Small intestine (tissue), 7 donors: ENCODE data around the gene NLRX1. TPM values are rescaled to one million over a fixed set of nuclear protein-coding genes. Genes with fewer than 3 reads are reported as not detected.

Experiments used
- DNase-seq, 2 donors: peaks; one replicate each; pipeline versions ENCODE4 v3.0.0 to v3.0.0-alpha.2; 2013
- FAIRE-seq: peaks from 2 replicates; lab custom pipeline; 2012; peaks lifted over from hg19 to GRCh38; lab: Jason Lieb, UNC
- H3K27ac ChIP-seq, 3 donors: one replicate each; pipeline ENCODE4 v1.5.1; 2013; ENCODE audit warnings: low read length in 2 of 3, mild to moderate bottlenecking in 2 of 3, control low read depth in 1 of 3, inconsistent platforms in 1 of 3, low read depth in 1 of 3, moderate library complexity in 1 of 3
- H3K27me3 ChIP-seq, 3 donors: one replicate each; pipeline ENCODE4 v1.6.1; 2013; ENCODE audit warnings: low read length in 3 of 3, inconsistent platforms in 1 of 3; ENCODE audit not compliant: control insufficient read depth in 3 of 3, insufficient read depth in 3 of 3
- H3K36me3 ChIP-seq, 3 donors: one replicate each; pipeline ENCODE4 v1.6.1; 2013; ENCODE audit warnings: low read length in 3 of 3, inconsistent platforms in 1 of 3, low read depth in 1 of 3, mild to moderate bottlenecking in 1 of 3, moderate library complexity in 1 of 3; ENCODE audit not compliant: control insufficient read depth in 3 of 3, insufficient read depth in 2 of 3
- H3K4me1 ChIP-seq, 3 donors: one replicate each; pipeline ENCODE4 v1.6.1; 2013; ENCODE audit warnings: low read length in 2 of 3, inconsistent platforms in 1 of 3, low read depth in 1 of 3, mild to moderate bottlenecking in 1 of 3, moderate library complexity in 1 of 3; ENCODE audit not compliant: control insufficient read depth in 3 of 3, insufficient read depth in 2 of 3
- H3K4me3 ChIP-seq, 3 donors: one replicate each; pipeline ENCODE4 v1.5.1; 2013; ENCODE audit warnings: low read length in 3 of 3, control low read depth in 1 of 3, inconsistent platforms in 1 of 3, low read depth in 1 of 3, mild to moderate bottlenecking in 1 of 3, moderate library complexity in 1 of 3
- H3K9me3 ChIP-seq, 2 donors: one replicate each; pipeline ENCODE4 v1.6.1; 2013; ENCODE audit warnings: low read depth in 1 of 2, low read length in 1 of 2; ENCODE audit not compliant: control insufficient read depth in 2 of 2, insufficient read depth in 1 of 2
- WGBS, 3 donors: extraction: QIAGEN DNeasy Blood & Tissue Kit; methylation state at CpG; one replicate each; pipeline ENCODE4 v1.1.7; 2013; 5-methylcytosine and 5-hydroxymethylcytosine counted together
- polyA plus RNA-seq, 4 donors: library from polyadenylated mRNA; stranded (reverse) in 3 of 4; unstranded in 1 of 4; fragments of 200-250 nt in 3 of 4; fragments of 120-200 nt in 1 of 4; gene quantifications; one replicate each; pipeline versions ENCODE4 v1.2.1 to v1.2.3, GENCODE V29; 2013
- donor health status: healthy with polysubstance abuse.
- donor health status: control.
- donor health status: control.
- donor health status: Bipolar disorder and iron deficiency.
- donor health status: healthy.

The NLRX1 gene
- polyA plus RNA-seq, 4 donors: 3.5 to 13.0 (median 6.6) TPM

DNA sequence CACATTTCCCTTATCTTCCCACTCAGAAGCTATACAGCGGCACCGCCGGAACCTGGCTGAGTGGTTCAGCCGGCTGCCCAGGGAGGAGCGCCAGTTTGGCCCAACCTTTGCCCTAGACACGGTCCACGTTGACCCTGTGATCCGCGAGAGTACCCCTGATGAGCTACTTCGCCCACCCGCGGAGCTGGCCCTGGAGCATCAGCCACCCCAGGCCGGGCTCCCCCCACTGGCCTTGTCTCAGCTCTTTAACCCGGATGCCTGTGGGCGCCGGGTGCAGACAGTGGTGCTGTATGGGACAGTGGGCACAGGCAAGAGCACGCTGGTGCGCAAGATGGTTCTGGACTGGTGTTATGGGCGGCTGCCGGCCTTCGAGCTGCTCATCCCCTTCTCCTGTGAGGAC lies 4.9 kb downstream of the NLRX1 start:
- FAIRE-seq (no peak), DNase-seq (no peak)
- H3K4me3 ChIP-seq: no peak overlapping the region
- peaks cover 2 to 43% (median 6%) of the 10 kb centered on the region in 3 donors for H3K36me3 ChIP-seq
- WGBS, 3 donors: 91 to 93% (median 93%) methylated on average over 21 of the region's 21 CpGs
- no peak overlapping the region for H3K27ac ChIP-seq
- H3K27me3 ChIP-seq: no peaks in the 10 kb centered on the region
- H3K9me3 ChIP-seq: no peaks in the 10 kb centered on the region
- H3K4me1 ChIP-seq: peaks cover 0 to 6% (median 2%) of the 10 kb centered on the region in 3 donors

- Histone ChIP-seq H3K36me3 (peaks cover 2 to 55% (median 6%) of the 10 kb centered on the region in 3 donors), H3K4me1 (peaks cover 0 to 2% (median 0%) of the 10 kb centered on the region in 3 donors), H3K27me3 (no peaks in the 10 kb centered on the region), H3K9me3 (no peaks in the 10 kb centered on the region), H3K4me3 (no peak overlapping the region), H3K27ac (no peak overlapping the region)
- WGBS, 3 donors: 54 to 65% (median 64%) methylated on average over 6 of the region's 6 CpGs
- FAIRE-seq (no peak), DNase-seq (peak in 1 of 2 donors; percentile 40)
Observed at GRCh38 chr11:119175493-119176077, 7.1 kb downstream of the NLRX1 start.

DNA sequence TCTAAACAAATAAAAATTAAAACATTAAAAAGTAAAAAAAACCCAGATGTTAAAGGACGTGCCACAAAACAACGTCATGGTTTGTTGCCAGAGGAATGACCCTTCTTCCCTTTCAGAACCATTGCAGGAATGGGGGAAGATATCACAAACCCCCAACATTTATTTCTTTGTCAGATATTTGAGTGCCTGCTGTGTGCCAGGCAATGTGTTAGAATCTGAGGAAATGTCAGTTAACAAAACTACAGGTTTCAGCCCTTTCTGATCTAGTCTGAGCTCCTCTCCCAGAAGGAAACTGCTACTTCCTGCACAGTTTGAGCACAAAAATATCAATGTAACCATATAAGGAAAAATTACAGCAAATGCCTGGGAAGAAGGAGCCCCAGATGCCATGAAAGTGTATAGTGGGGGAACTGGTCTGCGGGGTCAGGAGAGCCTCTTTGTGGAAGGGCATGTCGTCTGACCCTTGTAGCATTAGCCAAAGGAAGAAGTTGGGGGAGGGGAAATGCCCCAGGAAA lies 9.7 kb downstream of the NLRX1 start:
- H3K9me3 ChIP-seq: no peaks in the 10 kb centered on the region
- WGBS, 3 donors: 63 to 84% (median 83%) methylated on average over 4 of the region's 4 CpGs
- FAIRE-seq (no peak), DNase-seq (no peak)
- H3K27me3 ChIP-seq: no peaks in the 10 kb centered on the region
- H3K4me3 ChIP-seq: no peak overlapping the region
- no peak overlapping the region for H3K27ac ChIP-seq
- H3K4me1 ChIP-seq: peaks cover 0 to 2% (median 0%) of the 10 kb centered on the region in 3 donors
- H3K36me3 ChIP-seq: peaks cover 2 to 67% (median 6%) of the 10 kb centered on the region in 3 donors

GRCh38 chr11:119179342-119179741 lies 10.8 kb downstream of the NLRX1 start:
- peaks cover 2 to 65% (median 6%) of the 10 kb centered on the region in 3 donors for H3K36me3 ChIP-seq
- no peaks in the 10 kb centered on the region for H3K9me3 ChIP-seq

GRCh38 chr11:119179983-119180382 lies 11.5 kb downstream of the NLRX1 start:
- DNase-seq (no peak), FAIRE-seq (no peak)
- Histone ChIP-seq H3K27me3 (no peaks in the 10 kb centered on the region), H3K9me3 (no peaks in the 10 kb centered on the region), H3K4me3 (no peak overlapping the region), H3K36me3 (peaks cover 0 to 59% (median 6%) of the 10 kb centered on the region in 3 donors), H3K27ac (no peak overlapping the region), H3K4me1 (peaks cover 0 to 3% (median 2%) of the 10 kb centered on the region in 3 donors)
- WGBS, 3 donors: 90 to 97% (median 91%) methylated on average over 10 of the region's 10 CpGs

More at GRCh38 chr11:119179342-119179741, 10.8 kb downstream of the NLRX1 start:
- Histone ChIP-seq H3K4me3 (no peak overlapping the region), H3K27me3 (no peaks in the 10 kb centered on the region), H3K4me1 (peaks cover 0 to 2% (median 0%) of the 10 kb centered on the region in 3 donors), H3K27ac (no peak overlapping the region)
- FAIRE-seq (no peak), DNase-seq (no peak)
- 92 to 94% (median 92%) methylated on average over 6 of the region's 6 CpGs for WGBS, 3 donors

DNA sequence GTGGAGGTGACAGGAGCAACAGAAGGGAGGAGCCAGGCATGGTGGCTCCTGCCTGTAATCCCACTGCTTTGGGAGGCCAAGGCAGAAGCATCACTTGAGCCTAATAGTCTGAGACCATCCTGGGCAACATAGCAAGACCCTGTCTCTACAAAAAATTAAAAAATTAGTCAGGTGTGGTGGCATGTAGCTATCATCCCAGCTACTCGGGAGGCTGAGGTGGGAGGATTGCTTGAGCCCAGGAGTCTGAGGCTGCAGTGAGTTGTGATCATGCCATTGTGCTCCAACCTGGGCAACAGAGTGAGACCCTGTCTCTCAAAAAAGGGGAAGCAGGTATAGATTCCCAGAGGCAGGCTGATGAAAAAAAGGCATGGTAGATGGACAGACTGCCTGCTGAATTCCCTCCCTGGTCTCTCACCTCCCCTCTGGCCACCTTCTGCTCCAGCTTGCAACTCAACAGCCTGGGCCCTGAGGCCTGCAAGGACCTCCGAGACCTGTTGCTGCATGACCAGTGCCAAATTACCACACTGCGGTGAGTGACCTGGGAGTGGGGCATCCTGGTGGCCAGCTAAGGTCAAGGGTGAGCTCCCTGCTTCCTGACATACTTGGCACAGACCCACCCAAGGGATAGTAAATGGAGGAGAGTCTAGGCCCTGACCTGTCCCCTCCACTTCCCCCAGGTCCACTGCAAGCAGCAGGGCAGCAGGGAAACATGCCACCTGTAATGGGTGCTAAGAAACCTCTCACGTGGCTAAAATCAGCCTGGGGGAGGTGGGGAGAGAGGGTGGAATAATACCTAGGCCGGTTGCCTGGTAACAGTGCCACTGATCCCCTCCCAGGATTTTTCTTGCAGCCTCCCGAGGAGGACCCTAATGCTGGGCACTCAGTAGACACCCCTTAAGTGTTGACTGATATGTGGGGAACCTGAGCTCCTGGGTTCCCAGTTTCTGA lies 12.5 kb downstream of the NLRX1 start:
- FAIRE-seq: no peak

DNA sequence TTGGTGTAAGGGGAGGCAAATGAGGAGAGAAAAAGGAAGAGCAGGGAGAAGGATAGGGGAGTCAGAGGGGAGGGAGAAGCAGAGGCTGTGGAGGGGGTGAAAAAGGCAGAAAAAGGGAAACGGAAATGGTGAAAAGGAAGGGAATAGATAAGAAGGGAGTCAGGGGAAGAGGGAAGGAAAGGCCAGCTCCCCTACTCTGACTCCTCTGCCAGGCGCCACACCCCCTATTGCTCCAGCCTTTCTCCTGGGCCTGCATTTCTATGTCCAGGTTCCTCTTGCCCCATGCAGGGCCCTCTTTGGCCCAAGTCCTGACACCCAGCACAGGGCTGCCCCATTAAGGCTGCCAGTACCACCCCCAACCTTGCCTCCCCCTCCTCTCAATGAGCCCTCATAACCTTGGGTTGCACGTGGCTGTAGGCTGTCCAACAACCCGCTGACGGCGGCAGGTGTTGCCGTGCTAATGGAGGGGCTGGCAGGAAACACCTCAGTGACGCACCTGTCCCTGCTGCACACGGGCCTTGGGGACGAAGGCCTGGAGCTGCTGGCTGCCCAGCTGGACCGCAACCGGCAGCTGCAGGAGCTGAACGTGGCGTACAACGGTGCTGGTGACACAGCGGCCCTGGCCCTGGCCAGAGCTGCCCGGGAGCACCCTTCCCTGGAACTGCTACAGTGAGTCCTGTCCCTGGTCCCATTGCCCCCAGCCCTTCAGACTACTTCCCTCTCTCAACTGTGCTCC lies 13.3 kb downstream of the NLRX1 start:
- no peak overlapping the region for H3K27ac ChIP-seq
- FAIRE-seq (no peak), DNase-seq (no peak)
- H3K36me3 ChIP-seq: peaks cover 0 to 50% (median 3%) of the 10 kb centered on the region in 3 donors
- H3K27me3 ChIP-seq: no peaks in the 10 kb centered on the region
- no peaks in the 10 kb centered on the region for H3K9me3 ChIP-seq
- WGBS, 3 donors: 48 to 83% (median 75%) methylated on average over 15 to 17 of the region's 17 CpGs
- peaks cover 0 to 11% (median 2%) of the 10 kb centered on the region in 3 donors for H3K4me1 ChIP-seq
- no peak overlapping the region for H3K4me3 ChIP-seq

More for the DNA sequence above, 12.5 kb downstream of the NLRX1 start:
- no peak for DNase-seq
- no peak overlapping the region for H3K4me3 ChIP-seq
- 85 to 90% (median 90%) methylated on average over 6 of the region's 6 CpGs for WGBS, 3 donors
- H3K36me3 ChIP-seq: peaks cover 0 to 52% (median 3%) of the 10 kb centered on the region in 3 donors
- no peak overlapping the region for H3K27ac ChIP-seq
- H3K4me1 ChIP-seq: peaks cover 0 to 4% (median 2%) of the 10 kb centered on the region in 3 donors
- H3K9me3 ChIP-seq: no peaks in the 10 kb centered on the region
- no peaks in the 10 kb centered on the region for H3K27me3 ChIP-seq
